BE2C (cell line): ENCODE results near the gene AP2S1.
A peak's percentile ranks its signal among the peaks of the same experiment; 100 is the strongest.

Source experiments
- DNase-seq: peaks from one replicate; pipeline ENCODE4 v3.0.0-alpha.2; 2020
- H3K27me3 ChIP-seq: fragments of 250-450 bp; sonication (Bioruptor Pico); 2 replicates; pipeline ENCODE4 v1.5.1; 2020; ENCODE audit warnings: mild to moderate bottlenecking
- H3K36me3 ChIP-seq: fragments of 250-450 bp; sonication (Bioruptor Pico); 2 replicates; pipeline ENCODE4 v1.5.1; 2020; ENCODE audit warnings: mild to moderate bottlenecking
- H3K4me1 ChIP-seq: fragments of 250-450 bp; sonication (Bioruptor Pico); 2 replicates; pipeline ENCODE4 v1.5.1; 2020
- H3K4me3 ChIP-seq: 2 replicates; pipeline ENCODE4 v1.5.1; 2011; ENCODE audit warnings: low read depth, low read length
- H3K9me3 ChIP-seq: fragments of 250-450 bp; sonication (Bioruptor Pico); 2 replicates; pipeline ENCODE4 v1.5.1; 2020
- CTCF ChIP-seq: IDR thresholded peaks from 2 replicates; pipeline ENCODE4 v1.5.1; 2012; ENCODE audit warnings: mild to moderate bottlenecking, low read depth, low read length

Gene AP2S1

GRCh38 chr19:46862503-46862834 is 11.8 kb upstream of the AP2S1 start:
- H3K36me3 ChIP-seq: no peaks in the 10 kb centered on the region; the same call in 1 of the 2 replicates
- DNase-seq: no peak
- peaks cover 22% of the 10 kb centered on the region for H3K4me1 ChIP-seq
- no peaks in the 10 kb centered on the region for H3K9me3 ChIP-seq
- no peaks in the 10 kb centered on the region for H3K27me3 ChIP-seq
- TF ChIP-seq CTCF: no peak
- peak overlapping the region; percentile 89 for H3K4me3 ChIP-seq

DNA sequence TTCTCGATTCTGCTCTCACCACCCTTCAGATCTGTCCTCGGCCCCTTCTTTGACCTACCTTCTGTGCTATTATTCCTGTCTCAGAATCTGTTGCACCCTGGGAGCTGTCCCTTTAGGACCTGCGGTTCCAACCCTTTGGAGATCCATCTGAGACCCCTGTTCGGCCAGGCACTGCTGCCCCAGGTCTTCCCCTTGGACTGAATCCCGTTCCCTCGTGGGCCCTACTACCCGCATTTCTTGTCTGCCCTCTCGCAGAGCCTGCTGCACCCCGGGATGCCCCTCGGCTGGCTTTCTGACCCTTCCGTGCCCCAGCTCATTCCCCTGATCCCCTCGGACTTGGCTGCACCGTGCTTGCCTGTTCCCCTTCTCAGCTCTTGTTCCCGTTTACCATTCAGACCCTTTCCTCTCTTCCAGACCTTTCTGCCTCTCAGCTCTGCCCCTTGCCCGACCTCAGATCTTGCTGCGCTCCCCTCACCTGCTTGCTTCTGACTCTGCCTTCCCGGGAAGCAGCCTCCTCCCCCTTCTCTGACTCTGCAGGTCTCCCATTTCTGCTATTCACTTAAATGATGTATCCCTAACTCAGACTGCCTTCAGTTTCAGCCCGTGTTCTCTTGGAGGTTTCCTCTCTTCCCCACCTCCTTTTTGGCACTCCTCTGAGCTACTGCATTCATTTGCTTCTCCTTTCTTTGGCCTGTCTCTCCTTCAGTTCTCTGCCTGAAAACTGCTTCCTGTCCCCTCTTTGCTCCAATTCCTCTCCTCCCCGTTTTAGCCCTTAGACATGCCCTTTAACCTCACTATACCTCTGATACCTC is 11.3 kb upstream of the AP2S1 start:
- peaks cover 17% of the 10 kb centered on the region for H3K4me1 ChIP-seq
- no peak for TF ChIP-seq CTCF

DNA sequence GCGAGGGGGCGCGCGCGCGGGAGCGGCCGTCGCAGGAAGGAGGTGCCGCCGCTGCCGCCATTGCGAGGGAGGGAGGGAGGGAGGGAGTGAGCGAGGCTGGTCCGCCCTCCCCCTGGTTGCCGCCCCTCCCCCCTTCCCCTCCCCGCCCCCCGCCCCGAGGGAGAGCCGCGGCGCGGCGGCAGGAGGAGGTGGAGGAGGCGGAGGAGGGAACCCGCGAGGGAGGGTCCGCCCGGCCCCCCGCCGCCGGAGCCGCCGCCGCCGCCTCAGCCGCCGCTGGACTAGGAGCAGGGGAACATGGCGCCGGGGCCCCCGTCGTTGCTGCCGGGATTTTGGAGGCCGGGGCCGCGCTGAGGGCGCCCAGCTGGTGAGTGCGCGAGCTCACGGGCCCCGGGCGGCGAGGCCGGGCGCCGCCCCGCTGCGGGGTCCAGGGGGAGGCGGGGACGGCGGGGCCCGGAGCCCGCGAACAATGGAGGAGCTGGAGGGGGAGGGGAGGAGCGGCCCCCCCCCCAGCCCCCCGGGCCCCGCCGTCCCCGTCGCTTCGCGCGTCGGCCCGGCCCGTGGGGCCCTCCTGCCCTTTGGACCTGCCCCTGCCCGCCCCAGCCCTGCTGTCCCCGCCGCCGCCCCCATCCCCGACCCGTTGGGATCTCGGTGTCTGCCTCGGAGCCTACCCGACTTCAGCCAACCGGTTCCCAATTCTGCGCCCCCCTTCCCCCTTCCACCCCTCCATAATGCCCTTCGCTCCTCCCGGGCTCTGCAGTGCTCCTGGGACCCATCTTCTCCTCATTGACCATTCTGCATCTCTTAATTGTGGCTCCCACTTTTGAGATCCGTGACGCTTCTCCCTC is 10.4 kb upstream of the AP2S1 start, which contains the start of gene ARHGAP35:
Gene ARHGAP35, plus strand, starts transcription at position 152 of the 845 bp plus-strand sequence. CDS start 57,679 bp downstream, outside the sequence.
- no peaks in the 10 kb centered on the region; the same call in 1 of the 2 replicates for H3K36me3 ChIP-seq
- no peaks in the 10 kb centered on the region for H3K9me3 ChIP-seq
- DNase-seq: no peak
- no peaks in the 10 kb centered on the region for H3K27me3 ChIP-seq
- no peak for TF ChIP-seq CTCF
- H3K4me3 ChIP-seq: peak within 1 kb of the TSS; percentile 89
- peaks cover 9% of the 10 kb centered on the region for H3K4me1 ChIP-seq

More for the DNA sequence above, 11.3 kb upstream of the AP2S1 start:
- no peaks in the 10 kb centered on the region; the same call in 1 of the 2 replicates for H3K36me3 ChIP-seq
- peak overlapping the region; percentile 89 for H3K4me3 ChIP-seq
- no peak for DNase-seq
- H3K27me3 ChIP-seq: no peaks in the 10 kb centered on the region
- no peaks in the 10 kb centered on the region for H3K9me3 ChIP-seq

- Histone ChIP-seq H3K27me3 (no peaks in the 10 kb centered on the region), H3K36me3 (no peaks in the 10 kb centered on the region; the same call in 1 of the 2 replicates), H3K4me1 (peaks cover 8% of the 10 kb centered on the region), H3K4me3 (peak overlapping the region; percentile 69), H3K9me3 (no peaks in the 10 kb centered on the region)
- TF ChIP-seq CTCF: no peak
- peak; percentile 99 for DNase-seq
Measured at GRCh38 chr19:46860125-46860845, 9.6 kb upstream of the AP2S1 start.

DNA sequence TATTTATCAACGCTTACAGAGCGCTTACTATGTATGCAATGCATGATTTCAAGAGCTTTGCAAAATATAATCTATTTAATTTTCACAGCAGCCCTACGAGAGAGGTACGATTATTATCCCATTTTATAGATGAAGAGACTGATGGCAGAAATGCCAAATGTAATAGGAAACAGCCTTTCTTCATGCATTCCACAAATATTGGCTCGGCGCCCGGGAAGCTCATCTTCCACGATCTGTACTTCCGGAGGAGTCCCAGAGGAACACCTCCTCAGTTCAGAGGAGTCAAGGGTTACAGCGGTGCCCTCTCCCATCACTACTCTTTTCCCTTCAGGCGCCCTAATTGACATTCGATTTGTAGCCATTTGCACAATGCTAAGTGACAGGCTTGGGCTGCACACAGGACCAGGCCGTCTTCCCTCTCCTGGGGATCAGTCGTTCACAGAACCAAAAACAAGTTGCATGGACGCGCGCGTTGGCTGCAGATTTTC is 9.0 kb upstream of the AP2S1 start:
- DNase-seq: peak; percentile 86
- H3K4me1 ChIP-seq: peaks cover 7% of the 10 kb centered on the region
- peak overlapping the region; percentile 33 for H3K4me3 ChIP-seq
- H3K36me3 ChIP-seq: no peaks in the 10 kb centered on the region
- no peaks in the 10 kb centered on the region for H3K9me3 ChIP-seq
- TF ChIP-seq CTCF: no peak
- H3K27me3 ChIP-seq: no peaks in the 10 kb centered on the region
